HEK293 (cell line): ENCODE results near the gene TRIM29.

Experiments
- CTCF ChIA-PET: fragments of 350-600 bp; formaldehyde crosslinking; extraction: SDS; loops from one replicate; lab custom pipeline; 2021; ENCODE audit warnings: antibody characterized with exemption; lab: Yijun Ruan, JAX
- POLR2A ChIA-PET: fragments of 300-600 bp; formaldehyde crosslinking; extraction: SDS; loops from one replicate; lab custom pipeline; 2020; ENCODE audit warnings: antibody characterized with exemption, inconsistent platforms; lab: Yijun Ruan, JAX
- H3K27ac ChIP-seq: fragments of 200-500 bp; sonication (Bioruptor generic); 2 replicates; pipeline ENCODE4 v1.5.1; 2014; ENCODE audit warnings: low read depth, low read length, control low read depth, inconsistent platforms; ENCODE audit errors: extremely low read depth
- H3K36me3 ChIP-seq, 2 experiments: fragments of 200-500 bp in 1 of 2; sonication (Bioruptor generic) in 1 of 2; 1 replicate in 1 of 2; 2 replicates in 1 of 2; pipeline ENCODE4 v1.5.1; 2014 to 2017; ENCODE audit warnings: inconsistent platforms in 2 of 2, low read length in 2 of 2; ENCODE audit not compliant: control insufficient read depth in 2 of 2, insufficient read depth in 1 of 2
- H3K4me1 ChIP-seq: fragments of 200-500 bp; sonication (Bioruptor generic); 2 replicates; pipeline ENCODE4 v1.5.1; 2014; ENCODE audit warnings: mild to moderate bottlenecking, low read length, inconsistent platforms; ENCODE audit not compliant: control insufficient read depth, insufficient read depth
- H3K4me3 ChIP-seq: 2 replicates; pipeline ENCODE4 v1.5.1; 2011; ENCODE audit warnings: low read depth, mild to moderate bottlenecking, control low read depth, low read length, moderate library complexity
- H3K9me3 ChIP-seq: fragments of 200-500 bp; sonication (Bioruptor generic); 2 replicates; pipeline ENCODE4 v1.5.1; 2014; ENCODE audit warnings: low read depth, low read length, inconsistent platforms; ENCODE audit not compliant: control insufficient read depth, insufficient read depth
- HOXC10 ChIP-seq: sonication (generic); formaldehyde crosslinking; IDR thresholded peaks from 2 replicates; pipeline ENCODE4 v1.8.1; 2023; ENCODE audit warnings: mild to moderate bottlenecking, missing genetic modification reagents
- KLF7 ChIP-seq: fragments of 450-650 bp; formaldehyde crosslinking; IDR thresholded peaks from 2 replicates; pipeline ENCODE4 v1.5.1; 2016; ENCODE audit warnings: missing biosample characterization, missing genetic modification characterization, borderline replicate concordance
- SCRT2 ChIP-seq: fragments of 450-650 bp; formaldehyde crosslinking; IDR thresholded peaks from 2 replicates; pipeline ENCODE4 v1.5.1; 2016; ENCODE audit warnings: missing biosample characterization, missing genetic modification characterization
- ZBTB20 ChIP-seq: fragments of 450-650 bp; formaldehyde crosslinking; IDR thresholded peaks from 2 replicates; pipeline ENCODE4 v1.5.1; 2016; ENCODE audit warnings: missing biosample characterization, missing genetic modification characterization
- ZNF133 ChIP-seq: fragments of 450-650 bp; formaldehyde crosslinking; IDR thresholded peaks from 2 replicates; pipeline ENCODE4 v1.5.1; 2016; ENCODE audit warnings: missing biosample characterization, missing genetic modification characterization
- ZNF140 ChIP-seq: fragments of 450-650 bp; formaldehyde crosslinking; IDR thresholded peaks from 2 replicates; pipeline ENCODE4 v1.5.1; 2016; ENCODE audit warnings: missing biosample characterization, missing genetic modification characterization
- ZNF394 ChIP-seq: fragments of 450-650 bp; formaldehyde crosslinking; IDR thresholded peaks from 2 replicates; pipeline ENCODE4 v1.5.1; 2016; ENCODE audit warnings: missing biosample characterization, missing genetic modification characterization, mild to moderate bottlenecking, moderate library complexity, borderline replicate concordance
- ZNF514 ChIP-seq: fragments of 450-650 bp; formaldehyde crosslinking; IDR thresholded peaks from 2 replicates; pipeline ENCODE4 v1.5.1; 2016; ENCODE audit warnings: missing biosample characterization, missing genetic modification characterization
- ZNF549 ChIP-seq: fragments of 450-650 bp; IDR thresholded peaks from 2 replicates; pipeline ENCODE4 v1.5.1; 2018; ENCODE audit warnings: missing biosample characterization, missing genetic modification characterization, mild to moderate bottlenecking, inconsistent platforms, moderate library complexity
- ZNF610 ChIP-seq: fragments of 450-650 bp; formaldehyde crosslinking; IDR thresholded peaks from 2 replicates; pipeline ENCODE4 v1.5.1; 2016; ENCODE audit warnings: missing biosample characterization, missing genetic modification characterization, borderline replicate concordance
- ZNF660 ChIP-seq: fragments of 450-650 bp; IDR thresholded peaks from 2 replicates; pipeline ENCODE4 v1.5.1; 2018; ENCODE audit warnings: missing biosample characterization, mild to moderate bottlenecking, missing genetic modification characterization
- ZNF677 ChIP-seq: fragments of 450-650 bp; IDR thresholded peaks from 2 replicates; pipeline ENCODE4 v1.5.0; 2018; ENCODE audit warnings: missing biosample characterization, mild to moderate bottlenecking, missing genetic modification characterization, moderate library complexity
- TF ChIP-seq, protein P1 (sequence below): IDR thresholded peaks from 2 replicates; pipeline ENCODE4 v1.6.1; 2011; ENCODE audit warnings: mild to moderate bottlenecking, low read depth, low read length, borderline replicate concordance
- TF ChIP-seq, protein P2 (sequence below): fragments of 450-650 bp; formaldehyde crosslinking; IDR thresholded peaks from 2 replicates; pipeline ENCODE4 v1.5.1; 2016; ENCODE audit warnings: missing biosample characterization, missing genetic modification characterization
- TF ChIP-seq, protein P3 (sequence below): fragments of 450-650 bp; formaldehyde crosslinking; IDR thresholded peaks from 2 replicates; pipeline ENCODE4 v1.5.1; 2016; ENCODE audit warnings: missing biosample characterization, missing genetic modification characterization
- TF ChIP-seq, protein P4 (sequence below): fragments of 450-650 bp; formaldehyde crosslinking; IDR thresholded peaks from 2 replicates; pipeline ENCODE4 v1.5.0; 2017; ENCODE audit warnings: missing biosample characterization, missing genetic modification characterization, borderline replicate concordance

The TRIM29 gene

DNA sequence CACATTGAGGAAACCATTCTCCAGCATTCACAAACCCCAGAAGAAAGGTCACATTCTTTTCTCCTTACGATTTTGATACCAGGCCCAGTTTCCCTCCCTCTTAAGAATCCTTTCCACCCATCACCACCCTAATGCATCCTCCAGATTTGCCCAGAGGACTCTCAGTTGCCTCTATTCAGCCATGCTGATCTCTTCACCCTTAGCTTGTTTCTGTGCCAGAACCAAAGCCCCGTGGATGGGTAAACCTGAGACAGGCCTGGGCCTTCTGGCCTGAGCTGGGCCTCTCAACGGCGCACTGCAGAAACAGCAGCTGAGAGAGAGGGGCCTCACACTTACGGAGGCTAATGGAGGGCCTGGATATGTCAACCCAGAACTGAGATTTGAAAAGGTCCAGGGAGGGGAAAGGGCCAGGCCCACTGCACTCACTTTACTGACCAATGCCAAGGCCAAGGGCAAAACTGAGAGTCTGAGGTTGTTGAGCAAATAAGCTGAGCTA, 40.7 kb upstream of the TRIM29 start (continued):
- TF ChIP-seq, protein P1, sequence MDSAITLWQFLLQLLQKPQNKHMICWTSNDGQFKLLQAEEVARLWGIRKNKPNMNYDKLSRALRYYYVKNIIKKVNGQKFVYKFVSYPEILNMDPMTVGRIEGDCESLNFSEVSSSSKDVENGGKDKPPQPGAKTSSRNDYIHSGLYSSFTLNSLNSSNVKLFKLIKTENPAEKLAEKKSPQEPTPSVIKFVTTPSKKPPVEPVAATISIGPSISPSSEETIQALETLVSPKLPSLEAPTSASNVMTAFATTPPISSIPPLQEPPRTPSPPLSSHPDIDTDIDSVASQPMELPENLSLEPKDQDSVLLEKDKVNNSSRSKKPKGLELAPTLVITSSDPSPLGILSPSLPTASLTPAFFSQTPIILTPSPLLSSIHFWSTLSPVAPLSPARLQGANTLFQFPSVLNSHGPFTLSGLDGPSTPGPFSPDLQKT: no peak
- TF ChIP-seq SCRT2 (tag by site-specific recombination) (no peak), ZNF133 (no peak), ZNF394 (tag by site-specific recombination) (no peak), ZNF660 (no peak), ZBTB20 (tag by site-specific recombination) (no peak), ZNF514 (tag by site-specific recombination) (no peak)
- TF ChIP-seq, protein P2, sequence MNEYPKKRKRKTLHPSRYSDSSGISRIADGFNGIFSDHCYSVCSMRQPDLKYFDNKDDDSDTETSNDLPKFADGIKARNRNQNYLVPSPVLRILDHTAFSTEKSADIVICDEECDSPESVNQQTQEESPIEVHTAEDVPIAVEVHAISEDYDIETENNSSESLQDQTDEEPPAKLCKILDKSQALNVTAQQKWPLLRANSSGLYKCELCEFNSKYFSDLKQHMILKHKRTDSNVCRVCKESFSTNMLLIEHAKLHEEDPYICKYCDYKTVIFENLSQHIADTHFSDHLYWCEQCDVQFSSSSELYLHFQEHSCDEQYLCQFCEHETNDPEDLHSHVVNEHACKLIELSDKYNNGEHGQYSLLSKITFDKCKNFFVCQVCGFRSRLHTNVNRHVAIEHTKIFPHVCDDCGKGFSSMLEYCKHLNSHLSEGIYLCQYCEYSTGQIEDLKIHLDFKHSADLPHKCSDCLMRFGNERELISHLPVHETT: no peak
- TF ChIP-seq, protein P3, sequence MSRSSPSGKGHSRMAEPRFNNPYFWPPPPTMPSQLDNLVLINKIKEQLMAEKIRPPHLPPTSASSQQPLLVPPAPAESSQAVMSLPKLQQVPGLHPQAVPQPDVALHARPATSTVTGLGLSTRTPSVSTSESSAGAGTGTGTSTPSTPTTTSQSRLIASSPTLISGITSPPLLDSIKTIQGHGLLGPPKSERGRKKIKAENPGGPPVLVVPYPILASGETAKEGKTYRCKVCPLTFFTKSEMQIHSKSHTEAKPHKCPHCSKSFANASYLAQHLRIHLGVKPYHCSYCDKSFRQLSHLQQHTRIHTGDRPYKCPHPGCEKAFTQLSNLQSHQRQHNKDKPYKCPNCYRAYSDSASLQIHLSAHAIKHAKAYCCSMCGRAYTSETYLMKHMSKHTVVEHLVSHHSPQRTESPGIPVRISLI: no peak

DNA sequence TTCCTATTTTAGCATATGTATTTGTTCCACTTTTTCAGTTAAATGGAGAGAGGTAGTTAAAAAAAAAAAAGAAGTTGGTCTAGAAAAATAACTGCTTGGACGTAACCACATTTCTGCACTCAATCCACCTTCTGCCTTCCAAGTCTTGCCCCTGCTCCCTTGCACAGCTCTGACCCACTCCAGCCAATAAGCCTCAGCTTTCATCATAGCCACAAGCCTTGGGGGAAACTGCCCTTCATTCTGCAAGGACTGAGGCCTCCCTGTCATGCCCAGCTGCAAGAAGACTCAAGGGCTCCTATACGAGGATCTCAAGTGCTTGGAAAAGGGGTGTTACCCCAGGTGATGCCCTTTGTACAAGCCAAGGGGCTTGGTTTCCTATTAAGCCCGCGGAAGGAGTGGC, 37.0 kb upstream of the TRIM29 start:
- ChIA-PET POLR2A (no interaction called here), CTCF (interaction anchor here (0.6 to 7.0 kb wide), 6 partner anchors 15 to 761 kb away, joined by 3 to 103 read pairs (median 4); no protein-coding TSS in a partner anchor)
- H3K27ac ChIP-seq: no peak overlapping the region
- H3K4me3 ChIP-seq: no peak overlapping the region
- TF ChIP-seq KLF7: no peak
- H3K36me3 ChIP-seq: no peaks in the 10 kb centered on the region
- no peaks in the 10 kb centered on the region for H3K9me3 ChIP-seq
- H3K4me1 ChIP-seq: no peaks in the 10 kb centered on the region

DNA sequence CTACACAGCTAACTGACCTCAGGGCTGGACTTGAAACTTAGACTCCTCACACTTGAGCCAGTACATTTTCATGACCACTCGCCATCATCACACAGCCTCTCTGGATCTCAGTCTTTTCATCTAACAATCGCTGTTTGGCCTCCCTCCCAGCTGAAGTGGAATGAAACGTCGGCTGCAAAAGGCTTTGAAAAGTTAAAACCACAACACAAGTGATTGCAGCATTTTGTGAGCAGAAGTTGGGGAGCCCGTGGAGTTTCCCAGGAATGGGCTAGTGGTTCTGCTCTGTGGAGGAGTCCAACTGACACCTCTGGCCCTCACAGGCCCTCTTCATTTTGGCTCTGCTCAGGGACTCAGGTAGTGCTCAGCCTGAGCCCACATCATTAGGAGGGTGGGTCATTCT, 35.9 kb upstream of the TRIM29 start:
- H3K4me3 ChIP-seq: no peak overlapping the region
- H3K27ac ChIP-seq: no peak overlapping the region
- TF ChIP-seq ZNF677 (tag by site-specific recombination) (no peak), HOXC10 (CRISPR knock-in tag) (no peak), ZNF140 (no peak), ZNF610 (tag by site-specific recombination) (no peak), ZNF549 (no peak)
- TF ChIP-seq, protein P4, sequence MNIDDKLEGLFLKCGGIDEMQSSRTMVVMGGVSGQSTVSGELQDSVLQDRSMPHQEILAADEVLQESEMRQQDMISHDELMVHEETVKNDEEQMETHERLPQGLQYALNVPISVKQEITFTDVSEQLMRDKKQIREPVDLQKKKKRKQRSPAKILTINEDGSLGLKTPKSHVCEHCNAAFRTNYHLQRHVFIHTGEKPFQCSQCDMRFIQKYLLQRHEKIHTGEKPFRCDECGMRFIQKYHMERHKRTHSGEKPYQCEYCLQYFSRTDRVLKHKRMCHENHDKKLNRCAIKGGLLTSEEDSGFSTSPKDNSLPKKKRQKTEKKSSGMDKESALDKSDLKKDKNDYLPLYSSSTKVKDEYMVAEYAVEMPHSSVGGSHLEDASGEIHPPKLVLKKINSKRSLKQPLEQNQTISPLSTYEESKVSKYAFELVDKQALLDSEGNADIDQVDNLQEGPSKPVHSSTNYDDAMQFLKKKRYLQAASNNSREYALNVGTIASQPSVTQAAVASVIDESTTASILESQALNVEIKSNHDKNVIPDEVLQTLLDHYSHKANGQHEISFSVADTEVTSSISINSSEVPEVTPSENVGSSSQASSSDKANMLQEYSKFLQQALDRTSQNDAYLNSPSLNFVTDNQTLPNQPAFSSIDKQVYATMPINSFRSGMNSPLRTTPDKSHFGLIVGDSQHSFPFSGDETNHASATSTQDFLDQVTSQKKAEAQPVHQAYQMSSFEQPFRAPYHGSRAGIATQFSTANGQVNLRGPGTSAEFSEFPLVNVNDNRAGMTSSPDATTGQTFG (tag by site-specific recombination): no peak
- no peaks in the 10 kb centered on the region for H3K36me3 ChIP-seq
- ChIA-PET POLR2A (no interaction called here), CTCF (interaction anchor here (1.1 to 7.0 kb wide), 5 partner anchors 16 to 511 kb away, joined by 4 to 103 read pairs (median 4); no protein-coding TSS in a partner anchor)
- H3K4me1 ChIP-seq: no peaks in the 10 kb centered on the region
- H3K9me3 ChIP-seq: no peaks in the 10 kb centered on the region
